ENCODE measurements around the gene UBE4B.
"Not testable (repeated sequence)": the region's sequence is repeated elsewhere in the genome, so short reads cannot be mapped to it uniquely, and the experiment has no call there.

The UBE4B gene

DNA sequence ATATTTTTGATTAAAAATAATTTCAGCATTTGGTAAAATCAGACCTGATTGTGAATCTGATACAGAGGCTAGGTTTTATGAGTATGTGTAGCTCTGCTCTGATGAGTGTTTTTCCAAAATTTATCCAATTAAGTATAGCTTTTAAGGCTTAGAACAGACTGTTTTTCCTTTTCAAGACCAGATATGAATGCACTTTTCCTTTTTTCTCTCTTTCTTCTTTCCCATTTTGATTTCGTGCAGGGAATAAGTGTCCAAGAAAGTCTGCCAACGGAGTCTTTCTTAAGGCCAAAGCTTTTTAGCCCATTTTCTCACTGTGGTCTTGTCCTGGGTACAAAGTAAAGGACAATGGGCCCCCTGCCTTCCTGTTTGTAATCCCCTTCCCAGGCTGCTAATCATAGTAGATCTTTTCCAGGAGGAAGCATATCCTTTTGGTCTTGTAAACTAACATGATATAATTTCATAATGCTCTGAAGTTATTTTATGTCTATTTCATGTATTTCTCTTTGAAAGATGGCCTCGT, 180.5 kb downstream of the UBE4B start:
- DNase-seq: no peak

DNA sequence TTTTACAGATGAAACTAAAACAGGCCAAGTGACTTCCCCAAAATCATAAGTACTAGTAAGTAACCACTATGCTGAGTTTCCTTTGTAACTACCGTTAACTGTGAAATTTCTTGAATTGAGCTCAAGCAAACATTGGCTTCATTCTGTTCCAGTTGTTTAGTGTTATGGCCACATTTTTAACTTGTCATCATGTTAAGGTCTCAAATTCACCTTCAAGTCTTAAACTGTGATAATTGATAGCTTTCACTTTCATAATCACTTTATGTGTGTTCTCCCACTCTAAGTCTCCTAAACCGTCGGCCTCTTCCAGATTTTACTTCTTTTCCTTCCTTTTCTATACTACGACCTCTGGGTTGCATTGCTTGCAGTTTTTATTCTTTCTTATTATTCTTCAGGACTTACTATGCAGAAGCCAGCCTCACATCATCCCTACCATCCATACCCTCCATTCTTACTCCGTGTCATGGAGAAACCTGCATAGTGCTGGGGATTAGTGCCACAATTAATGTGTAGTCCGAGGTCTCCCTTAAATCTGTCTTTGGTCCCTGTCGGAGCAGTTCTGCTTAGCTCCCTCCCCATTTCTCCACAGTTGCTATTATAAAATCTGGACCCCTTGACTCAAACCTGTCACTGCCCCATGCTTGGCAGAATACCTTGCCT, 183.5 kb downstream of the UBE4B start:
- no peak for DNase-seq

DNA sequence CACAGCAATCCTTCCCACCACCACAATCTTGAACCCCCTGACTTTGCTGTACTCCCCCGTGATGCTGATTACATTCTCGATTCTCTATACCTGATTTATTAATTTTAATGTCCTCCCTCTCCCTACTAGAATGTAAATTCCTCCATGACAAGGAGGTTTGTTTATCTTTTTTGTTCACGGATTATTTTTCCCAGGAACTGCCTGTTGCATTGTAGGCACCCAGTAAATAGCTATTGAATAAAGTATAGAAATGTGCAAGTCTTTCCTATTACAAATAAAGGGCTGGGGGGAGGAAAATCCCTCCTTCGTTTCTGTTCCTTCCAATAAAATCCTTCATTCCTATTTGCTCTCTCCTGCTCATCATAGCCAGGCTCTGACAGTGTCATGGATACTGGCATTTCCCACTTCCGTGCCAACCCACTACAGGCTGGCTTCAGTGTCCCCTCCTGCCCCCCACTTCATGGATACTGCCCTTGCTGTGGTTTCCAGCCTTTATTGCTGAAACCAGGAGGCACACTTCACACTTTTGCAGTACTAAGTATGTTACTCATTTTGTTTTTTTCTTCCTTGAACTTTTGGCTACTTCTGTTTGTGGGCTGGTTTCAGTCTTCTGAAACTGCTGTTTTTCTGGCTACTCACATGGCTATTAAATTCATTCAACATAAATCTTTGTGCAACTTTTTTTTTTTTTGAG, 185.1 kb downstream of the UBE4B start:
- DNase-seq: no peak

DNA sequence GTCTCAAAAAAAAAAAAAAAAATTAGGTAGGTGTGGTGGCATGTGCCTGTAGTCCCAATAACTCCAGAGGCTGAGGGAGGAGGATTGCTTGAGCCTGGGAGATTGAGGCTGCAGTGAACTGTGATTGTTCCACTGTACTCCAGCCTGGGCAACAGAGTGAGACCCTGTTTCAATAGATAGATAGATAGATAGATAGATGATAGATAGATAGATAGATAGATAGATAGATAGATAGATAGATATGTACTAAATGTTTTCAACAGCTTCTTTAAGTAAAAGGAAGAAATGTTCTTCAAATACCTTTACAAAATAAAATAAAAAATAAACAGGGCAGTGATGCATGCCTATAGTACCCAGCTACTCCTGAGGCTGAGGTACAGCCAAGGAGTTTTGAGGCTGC, 187.4 kb downstream of the UBE4B start:
- DNase-seq: no peak

DNA sequence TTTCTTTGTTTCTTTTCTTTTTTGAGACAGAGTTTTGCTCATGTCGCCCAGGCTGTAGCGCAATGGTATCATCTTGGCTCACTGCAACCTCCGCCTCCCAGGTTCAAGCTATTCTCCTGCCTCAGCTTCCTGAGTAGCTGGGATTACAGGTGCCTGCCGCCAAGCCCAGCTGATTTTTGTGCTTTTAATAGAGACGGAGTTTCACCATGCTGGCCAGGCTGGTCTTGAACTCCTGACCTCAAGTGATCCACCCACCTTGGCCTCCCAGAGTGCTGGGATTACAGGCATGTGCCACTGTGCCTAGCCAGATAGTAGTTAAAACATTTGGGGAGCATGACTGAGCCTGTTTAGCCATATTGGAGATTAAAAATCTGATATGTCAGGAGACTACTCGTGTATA, 187.9 kb downstream of the UBE4B start:
- not testable (repeated sequence) for DNase-seq

DNA sequence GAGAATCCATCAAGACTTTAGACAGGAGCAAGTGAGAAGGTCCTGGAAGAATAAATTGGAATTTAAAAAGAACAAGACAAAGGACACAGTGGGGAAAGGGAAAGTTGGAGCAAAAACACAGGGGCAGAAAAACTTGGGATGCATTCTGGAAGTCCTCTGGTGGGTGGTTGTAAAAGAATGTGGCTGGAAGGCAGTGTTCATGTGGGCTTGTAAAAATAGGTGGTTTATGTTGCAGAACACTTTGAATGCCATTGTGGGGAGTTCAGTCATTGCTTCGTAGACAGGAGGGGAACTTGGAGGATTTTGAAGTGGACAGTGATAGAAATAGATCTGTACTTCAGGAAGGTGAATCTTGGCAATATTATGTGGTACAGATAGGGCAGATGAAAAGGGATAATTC, 192.8 kb downstream of the UBE4B start:
- no peak for DNase-seq

DNA sequence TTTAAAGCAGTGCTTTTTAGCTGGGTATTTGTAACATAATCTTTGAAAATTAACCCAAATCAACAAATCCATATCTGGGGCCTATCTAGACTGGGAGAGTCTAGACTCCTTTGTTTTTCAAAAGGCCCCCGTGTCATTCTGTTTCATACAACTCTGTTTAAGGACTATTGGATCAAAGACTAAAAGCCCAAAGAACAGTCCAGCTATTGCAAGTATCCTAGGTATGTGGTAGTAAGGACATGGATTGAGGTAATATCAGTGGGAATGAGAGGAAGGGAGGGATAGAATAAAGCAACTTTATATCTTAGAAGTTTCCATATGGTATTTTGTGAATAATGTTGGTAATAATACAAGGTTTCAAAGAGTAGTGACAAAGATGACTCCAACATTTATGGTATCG, 195.8 kb downstream of the UBE4B start:
- DNase-seq: no peak

DNA sequence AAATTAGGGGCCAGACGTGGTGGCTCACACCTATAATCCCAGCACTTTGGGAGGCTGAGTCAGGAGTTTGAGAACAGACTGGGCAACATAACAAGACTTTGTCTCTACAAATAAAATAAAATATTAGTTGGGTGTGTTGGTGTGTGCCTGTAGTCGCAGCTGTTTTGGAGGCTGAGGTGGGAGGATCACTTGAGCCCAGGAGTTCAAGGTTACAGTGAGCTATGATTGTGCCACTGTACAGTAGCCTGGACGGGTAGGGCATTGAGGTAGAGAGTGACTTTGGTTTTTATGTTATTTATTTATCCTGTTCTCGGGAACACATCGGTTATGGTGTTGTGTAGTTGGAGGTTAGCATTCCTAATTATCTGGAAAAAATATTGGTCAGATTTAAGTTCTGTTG, 197.1 kb downstream of the UBE4B start:
- DNase-seq: no peak

All from activated CD4-positive, alpha-beta T cell treated with anti-CD3 and anti-CD28 coated beads for 4 hours (primary cell).